ENCODE measurements around the gene CEP43. TPM values are rescaled to one million over a fixed set of nuclear protein-coding genes. Genes with fewer than 3 reads are reported as not detected.

CEP43 gene
- total and polyA plus RNA-seq, 4 donors, result 31.5 to 46.3 (median 38.4) TPM

- no peak overlapping the region for H3K4me3 ChIP-seq (ENCODE audit: low read depth, low read length)
- H3K27ac ChIP-seq (ENCODE audit: low read depth, low read length), result no peak overlapping the region
- DNase-seq (ENCODE audit: low read depth in 4 of 6, low spot score in 6 of 6), result peak in 2 of 6 donors; percentile 25 to 31
- no peaks in the 10 kb centered on the region for H3K27me3 ChIP-seq (ENCODE audit: control insufficient read depth, insufficient read depth, low read length)
- H3K9me3 ChIP-seq (ENCODE audit: control insufficient read depth, insufficient read depth, low read length), result no peaks in the 10 kb centered on the region
- peaks cover 16% of the 10 kb centered on the region for H3K36me3 ChIP-seq (ENCODE audit: control insufficient read depth, insufficient read depth, low read length)
- 59% methylated on average over 7 of the region's 12 CpGs for WGBS (ENCODE audit: insufficient coverage)
- H3K4me1 ChIP-seq (ENCODE audit: control insufficient read depth, insufficient read depth, low read length), result no peaks in the 10 kb centered on the region
These were observed 6.4 kb downstream of the CEP43 start for GRCh38 chr6:167005350-167006159.

- DNase-seq (ENCODE audit: low read depth in 4 of 6, low spot score in 6 of 6), result no peak
- no CpG with 5 or more reads among the region's 4 CpGs for WGBS (ENCODE audit: insufficient coverage)
These were observed 8.8 kb downstream of the CEP43 start for GRCh38 chr6:167007985-167008384.

GRCh38 chr6:167013067-167013466 is 13.9 kb downstream of the CEP43 start:
- WGBS (ENCODE audit: insufficient coverage), result no CpG with 5 or more reads among the region's 1 CpG
- H3K9me3 ChIP-seq (ENCODE audit: control insufficient read depth, insufficient read depth, low read length), result no peaks in the 10 kb centered on the region
- no peak overlapping the region for H3K4me3 ChIP-seq (ENCODE audit: low read depth, low read length)
- no peak overlapping the region for H3K27ac ChIP-seq (ENCODE audit: low read depth, low read length)
- no peaks in the 10 kb centered on the region for H3K27me3 ChIP-seq (ENCODE audit: control insufficient read depth, insufficient read depth, low read length)
- no peak for DNase-seq (ENCODE audit: low read depth in 4 of 6, low spot score in 6 of 6)
- no peaks in the 10 kb centered on the region for H3K4me1 ChIP-seq (ENCODE audit: control insufficient read depth, insufficient read depth, low read length)
- H3K36me3 ChIP-seq (ENCODE audit: control insufficient read depth, insufficient read depth, low read length), result peaks cover 12% of the 10 kb centered on the region

More at GRCh38 chr6:167007985-167008384, 8.8 kb downstream of the CEP43 start:
- no peak overlapping the region for H3K27ac ChIP-seq (ENCODE audit: low read depth, low read length)
- H3K36me3 ChIP-seq (ENCODE audit: control insufficient read depth, insufficient read depth, low read length), result peaks cover 16% of the 10 kb centered on the region
- no peaks in the 10 kb centered on the region for H3K9me3 ChIP-seq (ENCODE audit: control insufficient read depth, insufficient read depth, low read length)
- H3K27me3 ChIP-seq (ENCODE audit: control insufficient read depth, insufficient read depth, low read length), result no peaks in the 10 kb centered on the region
- H3K4me1 ChIP-seq (ENCODE audit: control insufficient read depth, insufficient read depth, low read length), result no peaks in the 10 kb centered on the region
- no peak overlapping the region for H3K4me3 ChIP-seq (ENCODE audit: low read depth, low read length)

- no peak overlapping the region for H3K27ac ChIP-seq (ENCODE audit: low read depth, low read length)
- H3K27me3 ChIP-seq (ENCODE audit: control insufficient read depth, insufficient read depth, low read length), result no peaks in the 10 kb centered on the region
- H3K9me3 ChIP-seq (ENCODE audit: control insufficient read depth, insufficient read depth, low read length), result no peaks in the 10 kb centered on the region
- H3K36me3 ChIP-seq (ENCODE audit: control insufficient read depth, insufficient read depth, low read length), result peaks cover 14% of the 10 kb centered on the region
- no peaks in the 10 kb centered on the region for H3K4me1 ChIP-seq (ENCODE audit: control insufficient read depth, insufficient read depth, low read length)
- no peak overlapping the region for H3K4me3 ChIP-seq (ENCODE audit: low read depth, low read length)
- DNase-seq (ENCODE audit: low read depth in 4 of 6, low spot score in 6 of 6), result no peak
- WGBS (ENCODE audit: insufficient coverage), result 100% methylated on average over 2 of the region's 4 CpGs
These were observed 14.7 kb downstream of the CEP43 start for GRCh38 chr6:167013946-167014345.

GRCh38 chr6:167015302-167015701 is 16.1 kb downstream of the CEP43 start:
- Histone ChIP-seq H3K27ac (ENCODE audit: low read depth, low read length) (no peak overlapping the region), H3K4me3 (ENCODE audit: low read depth, low read length) (no peak overlapping the region), H3K9me3 (ENCODE audit: control insufficient read depth, insufficient read depth, low read length) (no peaks in the 10 kb centered on the region), H3K4me1 (ENCODE audit: control insufficient read depth, insufficient read depth, low read length) (no peaks in the 10 kb centered on the region), H3K27me3 (ENCODE audit: control insufficient read depth, insufficient read depth, low read length) (no peaks in the 10 kb centered on the region), H3K36me3 (ENCODE audit: control insufficient read depth, insufficient read depth, low read length) (peaks cover 11% of the 10 kb centered on the region)
- DNase-seq (ENCODE audit: low read depth in 4 of 6, low spot score in 6 of 6), result no peak
- WGBS (ENCODE audit: insufficient coverage), result 96% methylated on average over 6 of the region's 9 CpGs

- Histone ChIP-seq H3K9me3 (ENCODE audit: control insufficient read depth, insufficient read depth, low read length) (no peaks in the 10 kb centered on the region), H3K36me3 (ENCODE audit: control insufficient read depth, insufficient read depth, low read length) (peaks cover 25% of the 10 kb centered on the region), H3K4me3 (ENCODE audit: low read depth, low read length) (no peak overlapping the region), H3K27me3 (ENCODE audit: control insufficient read depth, insufficient read depth, low read length) (no peaks in the 10 kb centered on the region), H3K4me1 (ENCODE audit: control insufficient read depth, insufficient read depth, low read length) (no peaks in the 10 kb centered on the region), H3K27ac (ENCODE audit: low read depth, low read length) (no peak overlapping the region)
- no peak for DNase-seq (ENCODE audit: low read depth in 4 of 6, low spot score in 6 of 6)
- no CpG with 5 or more reads among the region's 3 CpGs for WGBS (ENCODE audit: insufficient coverage)
These were observed 21.0 kb downstream of the CEP43 start for GRCh38 chr6:167020206-167020605.

GRCh38 chr6:167027308-167027707 is 28.1 kb downstream of the CEP43 start:
- H3K27me3 ChIP-seq (ENCODE audit: control insufficient read depth, insufficient read depth, low read length), result no peaks in the 10 kb centered on the region
- DNase-seq (ENCODE audit: low read depth in 4 of 6, low spot score in 6 of 6), result no peak
- H3K4me1 ChIP-seq (ENCODE audit: control insufficient read depth, insufficient read depth, low read length), result peaks cover 6% of the 10 kb centered on the region
- H3K9me3 ChIP-seq (ENCODE audit: control insufficient read depth, insufficient read depth, low read length), result no peaks in the 10 kb centered on the region
- WGBS (ENCODE audit: insufficient coverage), result 53% methylated on average over 2 of the region's 3 CpGs
- H3K27ac ChIP-seq (ENCODE audit: low read depth, low read length), result peak overlapping the region; percentile 40
- H3K4me3 ChIP-seq (ENCODE audit: low read depth, low read length), result no peak overlapping the region
- peaks cover 29% of the 10 kb centered on the region for H3K36me3 ChIP-seq (ENCODE audit: control insufficient read depth, insufficient read depth, low read length)

GRCh38 chr6:167027772-167028171 is 28.6 kb downstream of the CEP43 start:
- H3K27ac ChIP-seq (ENCODE audit: low read depth, low read length), result peak overlapping the region; percentile 57
- no peaks in the 10 kb centered on the region for H3K27me3 ChIP-seq (ENCODE audit: control insufficient read depth, insufficient read depth, low read length)
- peak; percentile 15 to 73 (median 34) for DNase-seq (ENCODE audit: low read depth in 4 of 6, low spot score in 6 of 6)
- H3K4me1 ChIP-seq (ENCODE audit: control insufficient read depth, insufficient read depth, low read length), result peaks cover 6% of the 10 kb centered on the region
- 25% methylated on average over 2 of the region's 6 CpGs for WGBS (ENCODE audit: insufficient coverage)
- no peak overlapping the region for H3K4me3 ChIP-seq (ENCODE audit: low read depth, low read length)
- H3K9me3 ChIP-seq (ENCODE audit: control insufficient read depth, insufficient read depth, low read length), result no peaks in the 10 kb centered on the region
- peaks cover 28% of the 10 kb centered on the region for H3K36me3 ChIP-seq (ENCODE audit: control insufficient read depth, insufficient read depth, low read length)

- Histone ChIP-seq H3K4me3 (ENCODE audit: low read depth, low read length) (no peak overlapping the region), H3K27me3 (ENCODE audit: control insufficient read depth, insufficient read depth, low read length) (no peaks in the 10 kb centered on the region), H3K4me1 (ENCODE audit: control insufficient read depth, insufficient read depth, low read length) (peaks cover 6% of the 10 kb centered on the region), H3K36me3 (ENCODE audit: control insufficient read depth, insufficient read depth, low read length) (peaks cover 19% of the 10 kb centered on the region), H3K9me3 (ENCODE audit: control insufficient read depth, insufficient read depth, low read length) (no peaks in the 10 kb centered on the region), H3K27ac (ENCODE audit: low read depth, low read length) (no peak overlapping the region)
- DNase-seq (ENCODE audit: low read depth in 4 of 6, low spot score in 6 of 6), result no peak
- 93% methylated on average over 5 of the region's 11 CpGs for WGBS (ENCODE audit: insufficient coverage)
These were observed 31.2 kb downstream of the CEP43 start for GRCh38 chr6:167030222-167031072.
